Upper lobe of right lung (tissue), 1 donor: ENCODE data around the gene BGLAP. TPM values are rescaled to one million over a fixed set of nuclear protein-coding genes. Genes with fewer than 3 reads are reported as not detected.

Experiments
- ATAC-seq: fragments of 200-7000 bp; cut with Tn5 transposase; one replicate; pipeline ENCODE4 v1.9.1; 2020; ENCODE audit warnings: mild to moderate bottlenecking, moderate library complexity
- DNase-seq: peaks from one replicate; pipeline ENCODE4 v3.0.0-alpha.2; 2020
- H3K27ac ChIP-seq: fragments of 200-600 bp; one replicate; pipeline ENCODE4 v1.8.0; 2022
- H3K27me3 ChIP-seq: fragments of 200-600 bp; one replicate; pipeline ENCODE4 v1.8.0; 2022; ENCODE audit warnings: mild to moderate bottlenecking
- H3K36me3 ChIP-seq: fragments of 200-600 bp; one replicate; pipeline ENCODE4 v1.8.0; 2022
- H3K4me1 ChIP-seq: fragments of 200-600 bp; one replicate; pipeline ENCODE4 v1.8.0; 2022
- H3K4me3 ChIP-seq: fragments of 200-600 bp; one replicate; pipeline ENCODE4 v1.8.0; 2022; ENCODE audit warnings: mild to moderate bottlenecking
- H3K9me3 ChIP-seq: fragments of 200-600 bp; one replicate; pipeline ENCODE4 v1.8.0; 2022
- intact Hi-C: fragments of 100-400 bp; cut with DNase I; formaldehyde crosslinking; loops from one replicate; pipeline ENCODE4 v1.11.0; 2022
- total RNA-seq: library from RNA; stranded (reverse); fragmentation: NEBNext Ultra II Directional; extraction: Animal tissue kit (Norgen Biotek cat#: 25700); gene quantifications from one replicate; pipeline ENCODE4 v1.2.1, GENCODE V29; 2021
- TF ChIP-seq, protein P1 (sequence below): fragments of 200-600 bp; IDR thresholded peaks from one replicate; pipeline ENCODE4 v1.8.0; 2022; ENCODE audit warnings: antibody characterized with exemption
- donor health status: DM: no; HTN: yes; CAD: no; lungs with severe emphysema.

BGLAP gene
- total RNA-seq, 1 donor from 2014 or later = 2.4 TPM

DNA sequence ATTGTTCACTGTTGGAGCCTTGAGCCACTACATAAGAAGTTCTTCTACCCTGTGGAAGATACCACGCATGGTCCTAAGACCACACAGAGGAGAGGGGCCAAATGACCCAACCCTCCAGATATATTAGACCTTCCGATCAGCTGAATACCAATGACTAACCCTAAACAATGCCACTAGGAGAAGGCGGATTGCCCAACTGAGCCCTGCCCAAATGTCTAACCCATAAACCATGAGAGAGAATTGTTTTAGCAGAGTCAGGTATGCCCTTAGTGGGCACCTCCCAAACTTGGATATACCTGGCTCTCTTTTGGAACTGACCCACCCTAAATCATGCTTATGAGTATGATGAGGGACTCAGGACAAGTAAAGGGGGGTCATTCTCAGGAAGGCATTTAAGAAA, 28.3 kb downstream of the BGLAP start:
- Histone ChIP-seq H3K27ac (no peak overlapping the region), H3K36me3 (peaks cover 99% of the 10 kb centered on the region), H3K27me3 (no peaks in the 10 kb centered on the region), H3K4me3 (no peak overlapping the region), H3K4me1 (no peaks in the 10 kb centered on the region), H3K9me3 (no peaks in the 10 kb centered on the region)
- no peak for DNase-seq
- intact Hi-C loops = no loop called here
- no peak for ATAC-seq
- TF ChIP-seq, protein P1, sequence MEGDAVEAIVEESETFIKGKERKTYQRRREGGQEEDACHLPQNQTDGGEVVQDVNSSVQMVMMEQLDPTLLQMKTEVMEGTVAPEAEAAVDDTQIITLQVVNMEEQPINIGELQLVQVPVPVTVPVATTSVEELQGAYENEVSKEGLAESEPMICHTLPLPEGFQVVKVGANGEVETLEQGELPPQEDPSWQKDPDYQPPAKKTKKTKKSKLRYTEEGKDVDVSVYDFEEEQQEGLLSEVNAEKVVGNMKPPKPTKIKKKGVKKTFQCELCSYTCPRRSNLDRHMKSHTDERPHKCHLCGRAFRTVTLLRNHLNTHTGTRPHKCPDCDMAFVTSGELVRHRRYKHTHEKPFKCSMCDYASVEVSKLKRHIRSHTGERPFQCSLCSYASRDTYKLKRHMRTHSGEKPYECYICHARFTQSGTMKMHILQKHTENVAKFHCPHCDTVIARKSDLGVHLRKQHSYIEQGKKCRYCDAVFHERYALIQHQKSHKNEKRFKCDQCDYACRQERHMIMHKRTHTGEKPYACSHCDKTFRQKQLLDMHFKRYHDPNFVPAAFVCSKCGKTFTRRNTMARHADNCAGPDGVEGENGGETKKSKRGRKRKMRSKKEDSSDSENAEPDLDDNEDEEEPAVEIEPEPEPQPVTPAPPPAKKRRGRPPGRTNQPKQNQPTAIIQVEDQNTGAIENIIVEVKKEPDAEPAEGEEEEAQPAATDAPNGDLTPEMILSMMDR = no peak

DNA sequence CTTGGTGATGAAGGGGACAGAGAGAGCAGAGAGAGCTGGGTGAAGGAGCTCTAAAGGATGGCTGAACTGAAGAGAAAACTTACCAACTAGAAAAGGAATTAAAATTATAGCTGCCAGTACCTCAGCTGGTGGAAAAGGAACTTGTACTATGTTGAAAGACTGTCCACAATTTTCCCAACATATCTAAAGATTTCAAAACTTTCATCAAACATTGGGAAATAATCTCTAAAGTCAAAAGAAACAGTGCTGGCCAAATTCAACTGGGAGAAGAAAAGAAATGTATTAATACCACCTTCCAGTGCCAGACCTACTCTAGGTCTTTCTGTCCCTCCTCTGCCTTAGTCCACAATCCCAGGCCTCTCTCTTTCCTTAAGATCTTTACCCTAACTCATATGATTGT, 34.5 kb downstream of the BGLAP start:
- ATAC-seq (no peak), DNase-seq (no peak)
- TF ChIP-seq, protein P1 = no peak
- Histone ChIP-seq H3K27me3 (no peaks in the 10 kb centered on the region), H3K36me3 (peaks cover 85% of the 10 kb centered on the region), H3K4me3 (no peak overlapping the region), H3K27ac (no peak overlapping the region), H3K4me1 (peaks cover 22% of the 10 kb centered on the region), H3K9me3 (no peaks in the 10 kb centered on the region)
- intact Hi-C loops = no loop called here

DNA sequence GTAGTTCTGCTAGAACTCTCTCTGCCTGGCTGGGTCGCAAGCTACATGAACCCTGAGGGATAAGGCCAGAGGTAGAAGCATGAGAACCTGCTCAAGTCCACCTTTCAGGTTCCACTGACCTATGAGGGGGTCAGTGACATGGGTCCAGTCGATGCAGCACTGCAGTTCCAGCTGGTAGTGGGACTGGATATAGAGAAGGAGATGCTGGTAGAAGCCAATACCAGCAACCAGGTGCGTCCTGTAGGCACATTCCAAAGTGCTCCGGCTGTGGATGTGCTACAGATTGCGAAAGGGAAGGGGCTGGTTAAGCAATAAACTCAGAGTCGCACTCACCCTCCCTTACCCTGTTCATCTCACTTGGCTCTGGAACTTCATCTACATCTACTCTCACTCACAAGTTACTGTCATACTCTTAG, 35.0 kb downstream of the BGLAP start:
- no peaks in the 10 kb centered on the region for H3K27me3 ChIP-seq
- TF ChIP-seq, protein P1 = no peak
- H3K9me3 ChIP-seq = no peaks in the 10 kb centered on the region
- ATAC-seq = peak; percentile 63
- intact Hi-C loops = no loop called here
- H3K27ac ChIP-seq = no peak overlapping the region
- DNase-seq = no peak
- peaks cover 80% of the 10 kb centered on the region for H3K36me3 ChIP-seq
- no peak overlapping the region for H3K4me3 ChIP-seq
- H3K4me1 ChIP-seq = peaks cover 26% of the 10 kb centered on the region

DNA sequence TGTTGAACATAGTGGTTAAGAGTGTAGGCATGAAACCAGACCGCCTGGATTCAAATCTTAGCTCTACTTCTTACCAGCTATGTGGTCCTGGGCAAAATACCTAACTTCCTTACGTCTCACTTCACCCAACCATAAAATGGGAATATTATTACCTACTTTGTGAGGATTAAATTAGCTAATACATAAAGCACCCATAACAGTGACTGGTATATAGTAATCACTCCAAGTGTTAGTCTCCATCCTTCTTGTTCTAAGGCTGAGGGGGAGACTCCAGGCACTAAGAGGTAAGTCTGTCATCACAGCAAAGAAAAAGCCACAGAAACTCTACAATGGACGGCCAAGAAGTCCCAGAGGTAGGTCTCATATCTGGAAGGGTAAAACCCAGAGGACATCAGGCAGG, 37.9 kb downstream of the BGLAP start:
- Histone ChIP-seq H3K4me1 (peaks cover 35% of the 10 kb centered on the region), H3K4me3 (no peak overlapping the region), H3K27ac (no peak overlapping the region), H3K9me3 (no peaks in the 10 kb centered on the region), H3K27me3 (no peaks in the 10 kb centered on the region), H3K36me3 (peaks cover 52% of the 10 kb centered on the region)
- ATAC-seq = no peak
- intact Hi-C loops = no loop called here
- DNase-seq = no peak
- TF ChIP-seq, protein P1 = no peak

DNA sequence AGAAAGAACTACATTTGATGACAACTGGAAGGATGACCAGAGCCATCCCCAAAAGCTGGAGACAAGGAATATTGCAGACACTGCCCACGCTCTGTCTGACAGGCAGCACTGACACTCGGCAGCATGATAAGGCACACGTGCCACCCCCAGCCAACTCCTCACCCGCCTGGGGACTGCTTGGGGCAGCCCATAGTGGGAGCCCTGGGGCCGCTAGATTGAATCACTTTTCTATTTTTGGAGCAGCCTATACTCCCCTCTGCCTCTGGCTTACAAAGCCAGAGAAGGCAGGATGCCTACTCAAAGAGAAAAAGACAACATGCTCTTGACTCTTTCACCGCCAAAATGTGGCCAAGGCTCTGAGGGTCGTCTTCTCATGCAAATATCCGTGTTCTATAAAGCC, 39.3 kb downstream of the BGLAP start:
- peak overlapping the region; percentile 67 for H3K4me3 ChIP-seq

More for the DNA sequence above, 39.3 kb downstream of the BGLAP start:
- H3K9me3 ChIP-seq = no peaks in the 10 kb centered on the region
- TF ChIP-seq, protein P1 = no peak
- no peaks in the 10 kb centered on the region for H3K27me3 ChIP-seq
- intact Hi-C loops = no loop called here
- no peak for DNase-seq
- no peak overlapping the region for H3K27ac ChIP-seq
- peaks cover 37% of the 10 kb centered on the region for H3K36me3 ChIP-seq
- ATAC-seq = no peak
- peaks cover 35% of the 10 kb centered on the region for H3K4me1 ChIP-seq
